H7 (cell line): Measurements from ENCODE around the gene STAT3. TPM values are rescaled to one million over a fixed set of nuclear protein-coding genes. Genes with fewer than 3 reads are reported as not detected.
"Not testable (repeated sequence)": the region's sequence is repeated elsewhere in the genome, so short reads cannot be mapped to it uniquely, and the experiment has no call there.

ENCODE experiments used
- DNase-seq: peaks from one replicate; pipeline ENCODE4 v3.0.0; 2012
- H3K27me3 ChIP-seq: 2 replicates; pipeline ENCODE4 v1.6.0; 2011; ENCODE audit warnings: mild to moderate bottlenecking, low read length; ENCODE audit not compliant: control insufficient read depth, insufficient read depth
- H3K36me3 ChIP-seq: replicated peaks from 2 replicates; pipeline ENCODE4 v1.5.1; 2011; ENCODE audit warnings: low read length; ENCODE audit not compliant: control insufficient read depth, insufficient read depth
- H3K4me3 ChIP-seq: 2 replicates; pipeline ENCODE4 v1.5.1; 2011; ENCODE audit warnings: low read depth, mild to moderate bottlenecking, control low read depth, low read length, moderate library complexity; ENCODE audit not compliant: insufficient read depth
- total RNA-seq: library from RNA; depleted of rRNA; stranded (reverse); fragments of >200 nt; shearing (Covaris generic); gene quantifications from 2 replicates; pipeline ENCODE4 v1.2.3, GENCODE V29; 2014

The STAT3 gene
- total RNA-seq, 1 experiment from 2014 or later, result 54.6 TPM

- no peaks in the 10 kb centered on the region for H3K27me3 ChIP-seq
- peaks cover 22% of the 10 kb centered on the region for H3K36me3 ChIP-seq
- DNase-seq, result peak; percentile 96
- peak overlapping the region; percentile 23 for H3K4me3 ChIP-seq
Measured at GRCh38 chr17:42312285-42313130, 75.7 kb downstream of the STAT3 start.

GRCh38 chr17:42312035-42312284 lies 76.3 kb downstream of the STAT3 start:
- H3K36me3 ChIP-seq, result peaks cover 17% of the 10 kb centered on the region
- H3K4me3 ChIP-seq, result no peak overlapping the region
- DNase-seq, result no peak
- H3K27me3 ChIP-seq, result no peaks in the 10 kb centered on the region

DNA sequence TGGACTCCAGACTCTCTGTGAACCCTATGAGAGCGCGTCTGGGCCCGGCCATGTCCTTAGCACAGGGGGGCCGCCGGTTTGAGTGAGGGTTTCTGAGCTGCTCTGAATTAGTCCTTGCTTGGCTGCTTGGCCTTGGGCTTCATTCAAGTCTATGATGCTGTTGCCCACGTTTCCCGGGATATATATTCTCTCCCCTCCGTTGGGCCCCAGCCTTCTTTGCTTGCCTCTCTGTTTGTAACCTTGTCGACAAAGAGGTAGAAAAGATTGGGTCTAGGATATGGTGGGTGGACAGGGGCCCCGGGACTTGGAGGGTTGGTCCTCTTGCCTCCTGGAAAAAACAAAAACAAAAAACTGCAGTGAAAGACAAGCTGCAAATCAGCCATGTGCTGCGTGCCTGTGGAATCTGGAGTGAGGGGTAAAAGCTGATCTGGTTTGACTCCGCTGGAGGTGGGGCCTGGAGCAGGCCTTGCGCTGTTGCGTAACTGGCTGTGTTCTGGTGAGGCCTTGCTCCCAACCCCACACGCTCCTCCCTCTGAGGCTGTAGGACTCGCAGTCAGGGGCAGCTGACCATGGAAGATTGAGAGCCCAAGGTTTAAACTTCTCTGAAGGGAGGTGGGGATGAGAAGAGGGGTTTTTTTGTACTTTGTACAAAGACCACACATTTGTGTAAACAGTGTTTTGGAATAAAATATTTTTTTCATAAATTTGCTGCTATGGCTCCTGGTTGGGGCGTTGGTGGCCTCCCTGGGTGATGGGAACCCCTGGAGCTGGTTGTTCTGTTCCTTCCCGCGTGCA lies 76.8 kb downstream of the STAT3 start:
- H3K36me3 ChIP-seq, result peaks cover 13% of the 10 kb centered on the region
- H3K27me3 ChIP-seq, result no peaks in the 10 kb centered on the region
- no peak overlapping the region for H3K4me3 ChIP-seq
- DNase-seq, result peak; percentile 80

DNA sequence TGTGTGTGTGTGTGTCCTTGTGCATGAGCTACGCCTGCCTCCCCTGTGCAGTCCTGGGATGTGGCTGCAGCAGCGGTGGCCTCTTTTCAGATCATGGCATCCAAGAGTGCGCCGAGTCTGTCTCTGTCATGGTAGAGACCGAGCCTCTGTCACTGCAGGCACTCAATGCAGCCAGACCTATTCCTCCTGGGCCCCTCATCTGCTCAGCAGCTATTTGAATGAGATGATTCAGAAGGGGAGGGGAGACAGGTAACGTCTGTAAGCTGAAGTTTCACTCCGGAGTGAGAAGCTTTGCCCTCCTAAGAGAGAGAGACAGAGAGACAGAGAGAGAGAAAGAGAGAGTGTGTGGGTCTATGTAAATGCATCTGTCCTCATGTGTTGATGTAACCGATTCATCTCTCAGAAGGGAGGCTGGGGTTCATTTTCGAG lies 77.4 kb downstream of the STAT3 start:
- peaks cover 10% of the 10 kb centered on the region for H3K36me3 ChIP-seq
- H3K4me3 ChIP-seq, result no peak overlapping the region
- H3K27me3 ChIP-seq, result no peaks in the 10 kb centered on the region
- no peak for DNase-seq

- Histone ChIP-seq H3K27me3 (no peaks in the 10 kb centered on the region), H3K36me3 (peaks cover 4% of the 10 kb centered on the region), H3K4me3 (no peak overlapping the region)
- DNase-seq, result peak; percentile 66
Measured at GRCh38 chr17:42309986-42310786, 78.1 kb downstream of the STAT3 start.

- no peak for DNase-seq
- H3K36me3 ChIP-seq, result peaks cover 3% of the 10 kb centered on the region
- H3K27me3 ChIP-seq, result no peaks in the 10 kb centered on the region
- H3K4me3 ChIP-seq, result no peak overlapping the region
Measured at GRCh38 chr17:42309142-42309541, 79.1 kb downstream of the STAT3 start.

GRCh38 chr17:42308446-42308845 lies 79.8 kb downstream of the STAT3 start:
- Histone ChIP-seq H3K27me3 (no peaks in the 10 kb centered on the region), H3K36me3 (peaks cover 1% of the 10 kb centered on the region), H3K4me3 (no peak overlapping the region)
- DNase-seq, result no peak

DNA sequence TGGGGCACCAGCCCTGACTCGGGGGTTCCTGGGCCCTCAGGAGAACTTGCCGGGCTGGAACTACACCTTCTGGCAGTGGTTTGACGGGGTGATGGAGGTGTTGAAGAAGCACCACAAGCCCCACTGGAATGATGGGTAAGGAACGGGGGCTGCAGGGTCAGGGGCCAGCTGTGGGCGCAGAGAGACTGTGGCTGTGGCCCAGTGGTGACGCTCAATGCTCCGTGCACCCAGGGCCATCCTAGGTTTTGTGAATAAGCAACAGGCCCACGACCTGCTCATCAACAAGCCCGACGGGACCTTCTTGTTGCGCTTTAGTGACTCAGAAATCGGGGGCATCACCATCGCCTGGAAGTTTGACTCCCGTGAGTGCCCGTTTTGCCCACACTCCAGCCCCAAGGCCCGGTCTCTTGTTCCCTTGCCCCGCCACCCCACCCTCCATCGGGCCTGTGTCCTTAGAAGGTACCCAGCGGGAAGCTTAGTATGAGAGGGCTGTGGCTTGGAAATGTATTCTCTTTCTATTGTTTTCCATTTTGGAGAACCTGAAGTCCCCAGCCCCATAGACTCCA lies 80.8 kb downstream of the STAT3 start:
- no peak overlapping the region for H3K4me3 ChIP-seq
- H3K27me3 ChIP-seq, result no peaks in the 10 kb centered on the region
- H3K36me3 ChIP-seq, result peaks cover 1% of the 10 kb centered on the region
- peak; percentile 44 for DNase-seq

DNA sequence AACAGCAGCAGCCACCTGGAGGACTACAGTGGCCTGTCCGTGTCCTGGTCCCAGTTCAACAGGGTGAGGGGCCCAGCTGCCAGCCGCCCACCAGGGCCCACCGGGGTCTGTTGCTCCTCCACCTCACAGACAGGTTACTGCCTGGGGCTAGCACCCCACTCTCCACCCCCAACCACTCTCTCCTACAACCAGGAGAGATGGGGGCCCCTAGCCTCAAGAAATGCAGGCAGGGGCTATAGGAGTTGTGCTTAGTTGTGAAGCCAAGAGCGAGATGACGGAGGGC lies 81.9 kb downstream of the STAT3 start:
- no peak overlapping the region for H3K4me3 ChIP-seq
- peaks cover 1% of the 10 kb centered on the region for H3K36me3 ChIP-seq
- DNase-seq, result no peak
- no peaks in the 10 kb centered on the region for H3K27me3 ChIP-seq

- no peaks in the 10 kb centered on the region for H3K27me3 ChIP-seq
- H3K36me3 ChIP-seq, result peaks cover 1% of the 10 kb centered on the region
- peak; percentile 64 for DNase-seq
- no peak overlapping the region for H3K4me3 ChIP-seq
Measured at GRCh38 chr17:42305543-42306384, 82.5 kb downstream of the STAT3 start.

DNA sequence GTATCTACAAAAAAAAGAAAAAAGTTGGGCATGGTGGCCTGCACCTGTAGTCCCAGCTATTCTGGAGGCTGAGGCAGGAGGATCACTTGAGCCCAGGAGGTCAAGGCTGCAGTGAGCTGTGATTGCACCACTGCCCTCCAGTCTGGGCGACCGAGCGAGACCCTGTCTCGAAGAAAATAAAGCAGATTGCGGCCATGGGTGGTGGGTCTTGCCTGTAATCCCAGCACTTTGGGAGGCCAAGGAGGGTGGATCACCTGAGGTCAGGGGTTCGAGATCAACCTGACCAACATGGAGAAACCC lies 83.3 kb downstream of the STAT3 start:
- not testable (repeated sequence) for H3K36me3 ChIP-seq, DNase-seq, H3K27me3 ChIP-seq, H3K4me3 ChIP-seq

- DNase-seq, result peak; percentile 43
Measured at GRCh38 chr17:42304187-42305030, 83.8 kb downstream of the STAT3 start.

DNA sequence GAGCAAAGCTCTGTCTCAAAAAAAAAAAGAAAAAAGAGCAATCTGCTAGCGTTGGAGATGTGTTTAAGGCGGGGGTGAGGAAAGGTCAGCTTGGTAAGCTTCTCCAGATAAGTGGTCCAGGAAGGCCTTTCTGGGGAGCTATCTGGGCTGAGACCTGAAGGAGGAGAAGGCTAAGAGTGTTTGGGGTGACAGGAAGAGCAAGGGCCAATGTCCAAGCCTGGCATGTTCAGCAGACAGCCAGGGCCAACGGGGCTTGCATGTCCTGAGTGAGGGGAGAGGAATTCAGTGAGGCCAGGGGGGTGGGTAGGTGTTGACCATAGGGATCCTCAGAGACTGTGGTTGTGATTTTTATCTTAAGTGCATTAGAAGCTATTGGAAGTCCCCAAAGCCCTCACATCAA lies 84.5 kb downstream of the STAT3 start:
- Histone ChIP-seq H3K4me3 (no peak overlapping the region), H3K27me3 (no peaks in the 10 kb centered on the region), H3K36me3 (no peaks in the 10 kb centered on the region)
- no peak for DNase-seq

More at GRCh38 chr17:42304187-42305030, 83.8 kb downstream of the STAT3 start:
- H3K27me3 ChIP-seq, result no peaks in the 10 kb centered on the region
- no peak overlapping the region for H3K4me3 ChIP-seq
- H3K36me3 ChIP-seq, result no peaks in the 10 kb centered on the region
